Astrocyte of the spinal cord (primary cell): ENCODE results near the gene GLI1.

Experiments used
- DNase-seq: peaks from one replicate; pipeline ENCODE4 v3.0.0; 2011; ENCODE audit warnings: low read depth, low spot score
- H3K4me3 ChIP-seq: 2 replicates; pipeline ENCODE4 v1.5.1; 2011; ENCODE audit warnings: low read depth, mild to moderate bottlenecking, low read length, moderate library complexity
- CTCF ChIP-seq: IDR thresholded peaks from 2 replicates; pipeline ENCODE4 v1.5.1; 2012; ENCODE audit warnings: low read depth, mild to moderate bottlenecking, low read length, inconsistent platforms
- in situ Hi-C: cut with HindIII; loops from 2 replicates; pipeline ENCODE4 v1.10.0; 2017; ENCODE audit warnings: low sequenced_read_pairs

The GLI1 gene

GRCh38 chr12:57474862-57475261, 15.3 kb downstream of the GLI1 start:
- no peak for TF ChIP-seq CTCF
- in situ Hi-C loops, result no loop called here
- DNase-seq, result no peak
- no peak overlapping the region for H3K4me3 ChIP-seq

GRCh38 chr12:57475271-57476161, 15.9 kb downstream of the GLI1 start:
- no peak for DNase-seq
- no peak overlapping the region for H3K4me3 ChIP-seq
- in situ Hi-C loops, result no loop called here
- TF ChIP-seq CTCF, result no peak

DNA sequence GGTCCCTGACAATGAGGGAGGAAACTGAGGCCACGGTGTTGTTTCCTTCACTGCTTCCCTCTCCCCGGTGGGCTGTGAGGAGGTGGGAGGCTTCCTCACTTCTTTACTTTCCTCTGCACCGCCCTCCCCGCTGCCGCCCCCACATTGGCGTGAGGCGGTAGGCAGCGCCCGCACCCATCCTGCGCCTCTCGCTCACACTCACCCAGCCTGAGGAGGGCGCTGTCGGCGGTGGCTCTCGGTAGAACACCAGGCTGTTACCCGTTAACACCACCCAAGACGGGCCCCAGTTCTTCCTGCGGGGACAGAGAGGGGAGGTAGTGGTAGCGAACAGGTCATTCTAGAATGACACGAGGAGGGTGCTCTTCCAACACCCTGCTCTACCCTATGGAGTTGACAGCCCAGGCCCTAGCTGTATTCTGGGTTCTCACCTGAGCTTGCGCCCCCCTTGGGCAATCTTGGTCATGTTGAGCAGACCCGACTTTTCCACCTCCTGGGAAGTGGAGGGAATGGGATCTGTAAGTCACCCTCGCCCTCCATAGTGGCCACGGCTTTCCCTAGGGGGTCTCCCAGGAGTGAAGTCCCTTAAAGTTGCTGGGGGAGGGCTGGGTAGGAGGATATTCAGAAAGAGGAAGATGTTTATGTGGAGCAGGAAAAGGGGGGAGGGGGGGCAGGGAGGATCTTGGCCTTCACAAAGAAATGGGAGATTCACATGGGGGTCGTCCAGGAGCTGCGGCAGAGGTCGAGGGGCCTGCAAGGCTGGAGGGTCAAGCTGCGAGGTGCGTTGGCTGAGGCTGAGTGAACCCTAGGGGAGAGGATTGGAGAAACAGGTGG, 16.8 kb downstream of the GLI1 start:
- DNase-seq, result no peak
- no peak overlapping the region for H3K4me3 ChIP-seq
- no peak for TF ChIP-seq CTCF
- in situ Hi-C loops, result no loop called here

GRCh38 chr12:57476993-57477709, 17.6 kb downstream of the GLI1 start:
- no peak for DNase-seq
- in situ Hi-C loops, result no loop called here
- no peak for TF ChIP-seq CTCF
- no peak overlapping the region for H3K4me3 ChIP-seq

- in situ Hi-C loops, result no loop called here
- no peak overlapping the region for H3K4me3 ChIP-seq
Observed at GRCh38 chr12:57477710-57478681, 18.4 kb downstream of the GLI1 start.

More at GRCh38 chr12:57477710-57478681, 18.4 kb downstream of the GLI1 start:
- no peak for TF ChIP-seq CTCF
- DNase-seq, result no peak
